DMS79 treated with DMSO at 0.1 percent for 48 hours (cell line): Measurements from ENCODE around the gene HLA-F.
A peak's percentile ranks its signal among the peaks of the same experiment; 100 is the strongest.

Source experiments
- DNase-seq: peaks from one replicate; lab custom pipeline; 2025; lab: John Stamatoyannopoulos, UW

Gene HLA-F

DNA sequence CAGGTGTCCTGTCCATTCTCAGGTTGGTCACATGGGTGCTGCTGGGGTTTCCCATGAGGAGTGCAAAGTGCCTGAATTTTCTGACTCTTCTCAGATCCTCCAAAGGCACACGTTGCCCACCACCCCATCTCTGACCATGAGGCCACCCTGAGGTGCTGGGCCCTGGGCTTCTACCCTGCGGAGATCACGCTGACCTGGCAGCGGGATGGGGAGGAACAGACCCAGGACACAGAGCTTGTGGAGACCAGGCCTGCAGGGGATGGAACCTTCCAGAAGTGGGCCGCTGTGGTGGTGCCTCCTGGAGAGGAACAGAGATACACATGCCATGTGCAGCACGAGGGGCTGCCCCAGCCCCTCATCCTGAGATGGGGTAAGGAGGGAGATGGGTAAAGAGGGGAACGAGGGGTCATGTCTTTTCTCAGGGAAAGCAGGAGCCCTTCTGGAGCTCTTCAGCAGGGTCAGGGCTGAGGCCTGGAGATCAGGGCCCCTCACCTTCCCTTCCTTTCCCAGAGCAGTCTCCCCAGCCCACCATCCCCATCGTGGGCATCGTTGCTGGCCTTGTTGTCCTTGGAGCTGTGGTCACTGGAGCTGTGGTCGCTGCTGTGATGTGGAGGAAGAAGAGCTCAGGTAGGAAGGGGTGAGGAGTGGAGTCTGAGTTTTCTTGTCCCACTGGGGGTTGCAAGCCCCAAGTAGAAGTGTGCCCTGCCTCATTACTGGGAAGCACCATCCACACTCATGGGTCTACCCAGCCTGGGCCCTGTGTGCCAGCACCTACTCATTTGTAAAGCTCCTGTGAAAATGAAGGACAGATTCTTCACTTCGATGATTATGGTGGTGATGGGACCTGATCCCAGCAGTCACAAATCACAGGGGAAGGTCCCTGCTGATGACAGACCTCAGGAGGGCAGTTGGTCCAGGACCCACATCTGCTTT, 2.0 kb downstream of the HLA-F start:
- no peak for DNase-seq

DNA sequence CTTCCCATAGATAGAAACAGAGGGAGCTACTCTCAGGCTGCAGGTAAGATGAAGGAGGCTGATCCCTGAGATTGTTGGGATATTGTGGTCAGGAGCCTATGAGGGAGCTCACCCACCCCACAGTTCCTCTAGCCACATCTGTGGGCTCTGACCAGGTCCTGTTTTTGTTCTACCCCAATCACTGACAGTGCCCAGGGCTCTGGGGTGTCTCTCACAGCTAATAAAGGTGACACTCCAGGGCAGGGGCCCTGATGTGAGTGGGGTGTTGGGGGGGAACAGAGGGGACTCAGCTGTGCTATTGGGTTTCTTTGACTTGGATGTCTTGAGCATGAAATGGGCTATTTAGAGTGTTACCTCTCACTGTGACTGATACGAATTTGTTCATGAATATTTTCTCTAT, 2.8 kb downstream of the HLA-F start:
- DNase-seq: no peak

DNA sequence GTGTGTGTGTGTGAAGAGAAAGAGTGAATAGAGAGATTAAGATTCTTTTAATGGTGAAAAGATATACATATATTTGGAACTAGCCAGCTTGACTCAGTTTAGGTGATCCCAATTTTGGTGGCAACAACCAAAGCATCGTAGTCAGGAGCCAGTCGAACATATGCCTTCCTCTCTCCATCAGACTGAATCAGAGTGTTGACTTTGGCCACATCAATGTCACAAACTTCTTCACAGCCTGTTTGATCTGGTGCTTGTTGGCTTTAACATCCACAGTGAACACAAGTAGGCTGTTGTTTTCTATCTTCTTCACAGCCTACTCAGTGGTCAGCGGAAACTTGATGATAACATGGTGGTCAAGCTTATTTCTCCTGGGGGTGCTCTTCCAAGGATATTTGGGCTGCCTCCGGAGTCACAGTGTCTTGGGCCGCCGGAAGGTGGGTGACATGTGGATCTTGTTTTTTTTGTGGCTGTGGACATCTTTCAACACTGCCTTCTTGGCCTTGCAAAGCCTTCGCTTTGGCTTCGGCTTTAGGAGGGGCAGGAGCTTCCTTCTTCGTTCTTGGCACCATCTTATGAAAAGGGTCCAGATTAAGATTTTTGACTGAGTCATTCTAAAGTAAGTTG, 3.4 kb downstream of the HLA-F start:
- no peak for DNase-seq

DNA sequence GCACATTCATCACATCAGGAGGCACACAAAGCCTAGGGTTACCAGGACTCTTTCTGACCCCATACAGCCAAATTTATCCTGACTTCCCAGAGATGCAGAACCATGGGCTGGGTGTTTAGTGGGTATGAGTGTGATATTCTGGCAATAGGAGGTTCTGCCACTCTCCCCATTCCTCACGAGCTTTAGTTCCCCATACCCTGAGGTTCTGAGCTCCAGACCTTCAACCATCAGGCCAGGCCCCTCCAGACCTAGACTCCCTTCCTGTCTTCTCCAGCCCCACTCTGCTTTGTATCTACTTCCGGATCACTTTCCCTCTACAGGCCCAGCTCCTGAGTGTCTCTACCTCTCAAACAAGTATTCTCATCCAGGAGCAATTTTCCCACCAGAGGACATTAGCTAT, 4.4 kb downstream of the HLA-F start:
- no peak for DNase-seq

DNA sequence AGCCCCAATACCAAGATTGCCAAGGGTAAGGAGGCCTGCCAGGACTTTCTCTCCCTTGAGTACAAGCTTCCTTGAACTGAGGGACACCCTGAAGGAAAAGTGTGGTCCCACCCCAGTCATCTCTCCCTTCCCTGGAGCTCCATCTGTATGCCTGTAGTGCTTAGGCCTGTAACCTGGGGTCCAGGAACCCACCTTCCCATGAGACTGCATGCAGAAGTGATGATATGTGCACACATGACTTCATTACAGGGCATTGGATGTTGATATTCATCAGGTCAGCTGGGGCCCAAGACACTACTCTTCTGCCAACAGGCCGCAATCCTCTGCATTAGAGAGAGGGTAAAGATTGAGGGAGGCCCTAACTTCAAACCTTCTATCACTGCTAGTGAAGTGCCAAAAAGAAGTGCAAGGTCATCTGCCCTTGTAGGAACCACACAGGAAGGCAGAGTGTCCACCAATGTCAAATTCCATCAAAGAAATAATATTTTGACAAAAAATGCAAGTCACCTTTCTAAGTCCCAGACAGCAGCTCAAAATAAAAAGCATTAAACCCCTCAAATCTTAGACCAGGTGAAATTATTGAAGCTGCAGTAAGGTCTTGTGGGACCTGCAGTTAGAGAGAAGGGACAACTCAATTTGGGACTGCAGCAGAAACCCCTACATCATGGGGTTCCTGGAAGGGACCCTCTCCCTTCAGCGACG, 5.1 kb downstream of the HLA-F start:
- no peak for DNase-seq

DNA sequence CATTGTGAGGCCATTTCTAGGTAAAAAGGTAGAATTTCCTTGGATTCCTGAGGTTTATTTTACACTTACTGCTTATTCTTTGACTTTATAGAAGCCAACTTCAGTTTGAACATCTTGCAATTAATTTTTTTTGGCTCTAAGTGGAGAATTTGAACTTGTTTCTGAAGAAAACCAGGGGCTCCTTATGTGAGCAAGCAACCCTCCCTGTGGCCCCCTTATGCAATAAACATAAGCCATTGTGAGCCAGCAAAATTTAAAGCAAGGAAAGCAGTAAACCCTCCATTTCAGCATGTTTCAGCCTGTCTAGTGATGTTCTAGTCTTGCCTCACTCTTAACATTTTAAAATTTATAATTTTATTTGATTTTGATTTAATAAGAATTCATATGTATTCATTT, 5.6 kb downstream of the HLA-F start:
- no peak for DNase-seq

DNA sequence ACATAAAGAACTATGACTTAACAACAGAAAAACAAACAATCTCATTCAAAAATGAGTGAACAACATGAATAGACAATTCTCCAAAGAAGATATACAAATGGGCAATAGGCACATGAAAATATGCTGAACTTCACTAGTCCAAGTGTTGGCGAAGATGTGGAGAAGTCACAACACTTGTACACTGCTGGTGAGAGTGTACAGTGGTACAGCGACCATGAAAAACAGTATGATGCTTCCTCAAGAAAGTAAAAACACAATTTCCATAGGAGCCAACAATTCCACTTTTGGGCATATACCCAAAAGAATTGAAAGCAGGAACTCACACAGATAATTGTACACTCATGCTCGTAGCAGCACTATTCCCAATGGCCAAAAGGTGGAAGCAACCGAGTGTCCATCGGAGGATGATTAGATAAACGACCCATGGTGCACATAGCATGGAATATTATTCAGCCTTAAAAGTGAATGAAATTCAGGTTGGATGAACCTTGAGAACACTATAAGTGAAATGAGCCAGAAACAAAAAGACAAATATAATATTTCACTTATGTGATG, 6.6 kb downstream of the HLA-F start:
- no peak for DNase-seq

DNA sequence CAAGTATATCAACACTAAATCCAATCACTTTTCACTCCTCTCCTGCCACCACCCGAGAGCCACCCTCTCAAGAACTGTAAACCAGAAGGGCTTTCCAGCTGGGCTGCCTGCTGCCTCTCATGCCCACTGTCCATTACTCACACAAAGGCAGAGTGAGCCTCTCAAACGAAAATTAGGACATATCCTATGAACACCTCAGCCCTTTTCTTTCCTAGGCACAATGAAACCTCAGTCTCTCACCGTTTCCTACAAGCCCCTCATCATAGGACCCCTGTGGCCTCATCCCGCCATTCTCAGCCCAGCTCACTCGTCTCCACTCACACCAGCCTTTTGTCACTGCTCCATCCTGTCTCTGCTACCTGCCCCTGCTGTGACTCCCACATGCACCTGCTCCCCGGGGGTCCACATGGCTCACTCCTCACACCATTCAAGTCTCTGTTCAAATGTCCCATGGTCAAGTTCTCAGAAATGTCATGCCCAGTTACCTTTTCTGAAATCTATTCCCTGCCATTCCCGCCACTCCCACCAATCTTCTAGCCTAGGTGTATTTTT, 7.4 kb downstream of the HLA-F start:
- no peak for DNase-seq

DNA sequence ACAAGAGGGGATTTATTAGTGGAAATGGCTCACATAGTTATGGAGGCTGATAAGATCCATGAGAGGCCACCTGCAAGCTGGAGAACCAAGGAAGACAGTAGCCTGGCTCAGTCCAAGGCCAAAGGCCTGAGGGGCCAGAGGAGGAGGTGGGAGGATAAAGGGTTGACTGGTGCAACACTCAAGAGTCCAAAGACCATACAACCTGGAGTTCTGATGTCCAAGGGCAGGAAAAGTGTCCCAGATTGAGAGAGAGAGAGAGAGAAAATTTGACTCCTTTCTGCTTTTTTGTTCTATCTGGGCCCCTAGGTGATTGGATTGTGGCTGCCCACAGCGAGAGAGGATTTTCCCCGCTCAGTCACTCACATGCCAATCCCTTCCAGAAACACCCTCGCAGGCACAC, 8.0 kb downstream of the HLA-F start:
- no peak for DNase-seq

DNA sequence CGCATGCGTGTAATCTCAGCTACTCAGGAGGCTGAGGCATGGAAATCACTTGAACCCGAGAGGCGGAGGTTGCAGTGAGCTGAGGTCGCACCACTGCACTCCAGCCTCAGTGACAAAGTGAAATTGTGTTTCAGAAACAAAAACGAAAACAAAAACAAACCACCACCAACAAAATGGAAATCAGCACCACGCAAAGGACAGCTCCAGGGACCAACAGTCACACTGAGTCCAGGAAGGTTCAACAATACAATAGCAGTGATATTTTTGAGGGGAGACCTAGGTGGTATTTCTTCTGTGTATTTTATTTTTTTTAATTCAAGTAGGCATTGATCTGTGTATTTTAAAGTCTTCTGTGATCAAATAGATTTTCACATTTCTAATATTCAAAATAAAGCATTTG, 9.8 kb downstream of the HLA-F start:
- no peak for DNase-seq

DNA sequence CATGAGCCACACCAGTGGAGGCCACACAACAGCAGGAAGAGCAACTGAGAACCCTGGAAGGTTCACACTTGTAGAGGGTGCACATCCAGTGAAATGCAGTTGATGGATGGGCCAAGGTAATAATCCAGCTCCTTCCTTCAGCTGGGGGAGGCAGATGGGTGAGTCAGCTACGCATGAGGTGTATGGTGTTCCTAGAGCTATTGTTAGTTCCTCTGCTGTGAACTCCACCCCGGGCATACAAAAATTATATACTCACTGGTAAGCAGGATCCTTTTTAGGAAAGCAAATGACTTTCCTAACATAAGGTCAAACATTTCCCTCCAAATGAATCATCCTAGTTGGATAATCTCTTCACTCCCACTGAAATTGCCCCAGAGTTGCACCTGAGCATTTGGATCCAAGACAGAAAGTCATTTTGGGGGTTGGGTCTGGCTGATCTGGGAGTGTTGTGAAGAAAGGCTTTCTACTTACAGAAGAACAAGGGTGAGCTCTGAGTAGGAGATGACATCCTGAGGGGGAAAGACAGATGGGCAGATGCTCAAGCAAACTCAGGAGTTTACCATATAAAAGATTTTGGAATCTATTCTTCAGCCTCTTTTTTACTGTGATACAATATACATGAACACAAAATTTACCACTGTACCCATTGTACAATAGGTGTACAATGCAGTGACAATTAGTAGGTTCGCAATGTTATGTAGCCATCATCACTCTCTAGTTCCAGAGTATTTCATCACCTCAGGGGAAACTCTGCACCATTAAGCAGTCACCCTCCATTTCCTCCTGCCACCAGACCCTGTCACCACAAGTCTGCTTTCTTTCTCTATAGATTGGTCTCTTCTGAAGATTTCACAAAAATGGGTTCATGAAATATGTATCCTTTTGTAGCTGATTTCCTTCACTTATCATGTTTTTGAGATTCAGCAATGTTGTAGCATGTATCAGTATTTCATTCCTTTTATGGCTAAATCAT, 11.1 kb downstream of the HLA-F start:
- DNase-seq: no peak

DNA sequence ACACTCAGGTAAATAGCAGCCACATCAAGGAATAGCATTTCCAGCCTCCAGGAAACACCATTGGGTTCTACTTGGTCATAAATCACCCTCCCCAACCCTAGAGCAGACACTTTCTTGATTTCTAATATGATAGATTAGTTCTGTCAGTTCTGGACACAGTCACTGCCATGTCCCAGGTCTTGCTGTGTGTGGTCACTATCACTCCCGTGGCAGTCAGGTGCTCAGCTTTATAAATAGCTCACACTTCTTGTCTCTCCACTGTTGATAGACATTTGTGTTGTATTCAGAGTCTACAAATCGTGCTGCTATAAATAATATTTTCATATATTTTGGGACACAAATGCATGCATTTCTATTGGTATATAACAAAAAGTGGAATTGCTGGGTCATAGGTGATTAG, 13.3 kb downstream of the HLA-F start:
- DNase-seq: no peak

DNA sequence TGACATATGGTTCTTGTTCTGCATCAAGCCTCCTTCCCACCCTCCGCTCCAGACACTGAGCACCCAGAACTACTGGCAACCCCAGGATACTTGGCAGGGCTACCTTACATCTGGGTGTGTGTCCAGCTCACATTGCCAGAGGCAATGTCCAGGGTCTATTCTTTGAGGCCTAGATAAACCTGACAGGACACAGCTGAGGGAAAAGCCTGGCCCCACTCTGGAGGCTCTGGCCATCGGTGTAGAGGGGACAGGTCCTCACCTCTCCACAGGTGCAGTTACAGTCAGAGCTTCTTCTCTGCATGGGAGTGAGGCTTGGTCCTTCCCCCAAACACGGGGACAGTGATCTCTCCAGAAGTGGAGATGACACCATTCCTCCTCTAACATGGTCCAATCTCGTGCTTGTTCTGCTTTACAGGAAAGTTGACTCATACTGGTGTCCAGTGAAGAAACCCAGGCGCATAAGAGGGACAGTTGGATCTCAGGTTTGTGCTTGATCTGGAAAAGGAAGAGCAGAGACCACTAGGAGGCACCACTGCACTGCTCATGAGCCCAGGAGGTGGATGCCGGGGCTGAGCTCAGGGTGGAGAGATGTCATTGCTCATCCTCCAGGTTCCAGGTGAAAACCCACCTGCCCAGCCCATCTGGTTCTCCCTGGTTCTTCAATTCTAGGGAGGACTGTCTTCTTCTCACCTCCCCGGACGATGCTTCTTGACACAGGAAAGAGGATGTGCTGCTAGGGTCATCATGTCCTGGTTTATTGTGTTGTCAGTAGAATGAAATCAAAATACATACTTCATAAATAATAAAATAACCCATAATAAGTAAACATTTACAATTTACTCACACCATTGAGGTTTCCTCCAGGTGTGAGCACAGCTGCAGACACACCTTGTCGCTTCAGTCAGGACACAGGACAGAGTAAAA, 14.7 kb downstream of the HLA-F start:
- DNase-seq: peak; percentile 1

DNA sequence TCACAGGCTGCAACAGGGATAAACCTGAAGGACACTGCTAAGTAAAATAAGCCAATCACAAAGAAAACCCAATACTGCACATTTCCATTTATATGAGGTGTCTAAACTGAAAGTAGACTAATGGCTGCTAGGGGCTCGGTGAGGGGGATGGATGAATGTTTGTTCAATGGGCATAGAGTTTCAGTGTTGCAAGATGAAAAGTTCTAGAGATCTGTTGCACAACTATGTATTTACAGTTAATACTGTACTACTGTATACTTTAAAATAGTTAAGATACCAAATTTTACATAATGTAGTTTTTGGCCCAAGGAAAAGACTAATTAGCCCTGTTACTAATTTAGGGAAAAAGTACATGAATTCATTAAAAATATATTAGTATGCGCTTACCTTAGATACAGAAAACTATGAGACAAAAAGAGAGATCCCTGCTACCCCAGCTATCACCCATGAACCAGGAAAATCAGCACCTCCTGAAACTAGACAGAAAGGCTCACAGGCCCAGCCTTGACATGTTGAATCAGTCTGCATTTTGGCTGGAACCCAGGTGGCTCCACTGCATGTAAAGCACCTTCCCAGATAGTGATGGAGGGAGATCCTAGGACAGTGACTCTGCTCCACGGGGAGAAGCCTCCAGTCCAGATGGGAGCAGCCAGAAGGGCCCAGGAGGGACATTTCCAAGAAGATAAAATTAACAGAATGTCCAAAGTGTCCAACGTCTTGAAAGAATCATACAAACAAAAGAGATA, 16.1 kb downstream of the HLA-F start:
- no peak for DNase-seq

DNA sequence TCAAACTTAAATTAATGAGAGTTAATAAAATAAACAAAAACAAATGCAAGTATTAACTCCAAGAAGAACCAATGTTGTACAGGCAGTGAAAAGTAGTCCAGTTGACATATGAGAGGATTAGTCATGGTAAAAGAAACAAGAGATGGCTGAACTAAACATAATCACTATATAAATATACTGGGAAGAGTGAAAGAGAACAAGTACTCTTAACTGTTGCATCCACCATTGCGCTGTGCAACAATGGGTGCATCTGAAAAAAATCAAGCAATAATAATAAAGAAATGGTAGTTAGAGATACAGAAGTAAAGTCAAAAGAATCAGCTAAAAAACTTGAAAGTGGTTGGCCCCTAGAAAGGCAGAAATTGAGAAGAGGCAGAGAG, 16.6 kb downstream of the HLA-F start:
- DNase-seq: no peak

DNA sequence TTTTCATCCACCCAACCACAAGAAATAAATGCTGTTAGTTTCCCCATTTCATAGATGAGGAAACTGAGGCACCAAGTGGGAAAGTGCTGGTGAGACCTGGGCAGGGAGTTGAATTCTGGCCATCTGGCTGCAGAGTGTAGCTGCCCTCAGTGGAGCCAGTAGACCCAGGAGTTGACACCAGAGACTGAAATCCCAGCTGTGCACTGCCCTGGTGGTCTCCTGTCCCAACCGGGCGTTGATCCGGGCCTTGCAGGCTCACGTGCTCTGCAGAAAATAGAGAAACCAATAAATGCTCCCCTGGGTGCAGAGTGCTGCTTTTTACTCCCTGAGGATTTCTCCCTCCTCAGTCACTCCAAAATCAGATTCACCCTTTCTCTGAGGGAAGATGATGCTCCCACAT, 18.4 kb downstream of the HLA-F start:
- DNase-seq: no peak

DNA sequence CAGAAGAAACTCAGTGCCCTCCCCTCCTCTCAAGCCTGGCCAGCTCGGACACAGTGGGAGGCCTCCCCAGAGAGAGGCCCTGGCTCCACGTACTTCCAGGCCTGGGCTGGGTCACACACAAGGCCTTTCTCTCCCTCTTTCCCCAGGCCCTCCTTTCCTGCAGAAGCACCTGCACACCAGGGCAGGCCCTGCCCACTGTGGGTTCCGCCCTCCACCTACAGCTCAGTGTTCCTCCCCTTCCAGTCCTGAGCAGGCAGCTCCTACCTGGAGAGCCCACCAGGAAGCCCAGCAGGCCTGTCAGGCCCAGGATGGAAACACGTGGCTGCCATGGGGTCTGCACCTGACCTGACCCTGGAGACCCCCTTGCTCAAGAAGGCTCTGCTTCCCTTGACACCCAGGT, 18.9 kb downstream of the HLA-F start:
- DNase-seq: no peak

DNA sequence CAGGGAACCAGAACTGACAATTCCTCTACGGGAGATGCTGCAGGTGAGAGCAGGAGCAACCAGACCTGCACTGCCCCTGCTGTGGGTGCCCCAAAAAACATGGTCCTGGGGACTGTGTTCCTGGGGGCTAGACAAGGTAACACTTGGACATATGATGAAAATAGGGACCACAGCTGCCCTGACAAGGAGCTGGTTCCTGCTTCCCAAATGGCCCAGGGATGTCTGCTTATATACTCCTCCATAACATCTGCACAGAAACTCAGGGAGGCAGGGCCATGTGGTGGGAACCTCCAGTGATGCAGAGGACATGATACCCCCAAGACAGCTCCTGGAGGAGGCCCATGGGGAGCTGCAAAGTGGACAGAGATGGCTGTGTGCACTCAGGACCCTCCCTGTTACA, 19.8 kb downstream of the HLA-F start:
- no peak for DNase-seq

DNA sequence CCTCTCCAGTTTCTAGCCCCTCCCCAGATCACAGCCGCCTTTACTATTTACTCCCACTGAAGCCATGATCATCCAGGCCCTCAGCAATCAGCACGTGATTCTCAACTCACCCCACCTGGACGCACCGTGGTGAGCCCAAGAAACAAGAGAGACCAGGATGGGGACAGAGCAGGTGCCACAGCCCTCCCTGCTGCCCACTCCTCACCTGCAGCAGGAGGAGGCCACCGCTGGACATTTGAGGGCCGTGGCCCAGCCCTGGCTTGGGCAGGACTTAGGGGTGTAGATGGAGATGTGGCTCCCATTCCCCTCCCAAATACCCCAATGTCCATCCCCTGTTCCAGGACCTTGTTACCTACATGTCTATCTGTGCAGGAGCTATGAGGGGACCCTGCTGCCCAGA, 20.3 kb downstream of the HLA-F start:
- no peak for DNase-seq
